Common myeloid progenitor, CD34-positive (primary cell): ENCODE measurements around the gene DYNLT4.
A peak's percentile ranks its signal among the peaks of the same experiment; 100 is the strongest.
"Not testable (repeated sequence)": the region's sequence is repeated elsewhere in the genome, so short reads cannot be mapped to it uniquely, and the experiment has no call there.

Experiments
- CTCF ChIA-PET: fragments of 350-600 bp; sonication (Branson Sonifier 250); formaldehyde crosslinking; loops from one replicate; lab custom pipeline; 2021; ENCODE audit warnings: antibody characterized with exemption; lab: Charles Lee
- POLR2A ChIA-PET: fragments of 350-600 bp; sonication (Branson Sonifier 250); formaldehyde crosslinking; loops from one replicate; lab custom pipeline; 2021; ENCODE audit warnings: antibody characterized with exemption; lab: Charles Lee
- DNase-seq, 3 donors: peaks; one replicate each; pipeline versions ENCODE4 v3.0.0 to v3.0.0-alpha.2; 2013
- H3K27ac ChIP-seq, 2 experiments: 1 replicate in 1 of 2; 2 replicates in 1 of 2; pipeline ENCODE4 v1.7.0; 2013; ENCODE audit warnings: inconsistent platforms in 2 of 2, low read length in 2 of 2, mild to moderate bottlenecking in 2 of 2, low read depth in 1 of 2, moderate library complexity in 1 of 2; ENCODE audit not compliant: severe bottlenecking in 2 of 2, insufficient read depth in 1 of 2, poor library complexity in 1 of 2
- H3K27me3 ChIP-seq, 5 experiments: replicated peaks in 2 of 5; 1 replicate in 3 of 5; 2 replicates in 2 of 5; pipeline versions ENCODE4 v1.6.1 to v1.7.0; 2013; ENCODE audit warnings: low read length in 4 of 5, mild to moderate bottlenecking in 2 of 5, moderate library complexity in 2 of 5, inconsistent platforms in 1 of 5; ENCODE audit not compliant: insufficient read depth in 5 of 5, control insufficient read depth in 4 of 5
- H3K36me3 ChIP-seq, 4 experiments: 1 replicate in 2 of 4; 2 replicates in 2 of 4; pipeline versions ENCODE4 v1.6.1 to v1.7.0; 2013; ENCODE audit warnings: low read length in 3 of 4, control low read depth in 1 of 4, mild to moderate bottlenecking in 1 of 4; ENCODE audit not compliant: control insufficient read depth in 4 of 4, insufficient read depth in 4 of 4
- H3K4me1 ChIP-seq, 4 experiments: 1 replicate in 3 of 4; 2 replicates in 1 of 4; pipeline versions ENCODE4 v1.6.1 to v1.7.1; 2013; ENCODE audit warnings: low read length in 3 of 4, mild to moderate bottlenecking in 3 of 4, control low read depth in 1 of 4, inconsistent platforms in 1 of 4, moderate library complexity in 1 of 4; ENCODE audit not compliant: control insufficient read depth in 4 of 4, insufficient read depth in 4 of 4; ENCODE audit errors: control extremely low read depth in 1 of 4
- H3K4me3 ChIP-seq, 7 experiments: 1 replicate in 4 of 7; 2 replicates in 3 of 7; pipeline versions ENCODE4 v1.5.1 to v1.7.0; 2013; ENCODE audit warnings: mild to moderate bottlenecking in 7 of 7, low read length in 6 of 7, moderate library complexity in 6 of 7, inconsistent platforms in 2 of 7, low read depth in 2 of 7, control low read depth in 1 of 7; ENCODE audit not compliant: insufficient read depth in 4 of 7, control insufficient read depth in 1 of 7; ENCODE audit errors: extremely low read depth in 1 of 7
- H3K9me3 ChIP-seq, 5 experiments: 1 replicate in 4 of 5; 2 replicates in 1 of 5; pipeline versions ENCODE4 v1.6.1 to v1.7.1; 2013; ENCODE audit warnings: low read length in 4 of 5, mild to moderate bottlenecking in 2 of 5, inconsistent platforms in 1 of 5, low read depth in 1 of 5, moderate library complexity in 1 of 5; ENCODE audit not compliant: control insufficient read depth in 4 of 5, insufficient read depth in 2 of 5; ENCODE audit errors: control extremely low read depth in 1 of 5
- WGBS: methylation state at CpG from one replicate; pipeline ENCODE4 v1.1.5; 2013; ENCODE audit not compliant: insufficient coverage; 5-methylcytosine and 5-hydroxymethylcytosine counted together

DYNLT4 gene

DNA sequence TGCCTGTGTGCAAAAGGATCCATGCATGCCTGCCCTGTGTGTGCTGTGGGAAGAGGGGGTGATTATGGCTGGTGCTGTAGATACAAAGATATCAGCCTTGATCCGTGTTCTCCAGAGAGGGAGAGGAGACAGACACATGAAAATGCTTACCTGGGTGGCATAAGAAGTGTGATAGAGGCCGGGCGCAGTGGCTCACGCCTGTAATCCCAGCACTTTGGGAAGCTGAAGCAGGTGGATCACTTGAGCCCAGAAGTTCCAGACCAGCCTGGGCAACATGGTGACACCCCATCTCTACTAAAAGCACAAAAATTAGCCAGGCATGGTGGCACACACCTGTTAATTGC is 3.6 kb upstream of the DYNLT4 start:
- Histone ChIP-seq H3K27ac (peak overlapping the region in 1 of 2 experiments; percentile 97), H3K4me1 (peaks cover 11 to 85% (median 72%) of the 10 kb centered on the region in 4 experiments)
- not testable (repeated sequence) for DNase-seq, H3K36me3 ChIP-seq, H3K4me3 ChIP-seq, H3K27me3 ChIP-seq, H3K9me3 ChIP-seq
- POLR2A ChIA-PET: interaction anchor here (0.5 to 3.5 kb wide), 4 partner anchors 9 to 88 kb away, joined by 4 to 64 read pairs (median 7); partner anchors contain the start of gene PLK3
- CTCF ChIA-PET: interaction anchor here (1.1 to 7.8 kb wide), 2 partner anchors 22 to 90 kb away, joined by 3 to 43 read pairs; partner anchors contain the start of gene BEST4
- WGBS: 85% methylated on average over 4 of the region's 4 CpGs

DNA sequence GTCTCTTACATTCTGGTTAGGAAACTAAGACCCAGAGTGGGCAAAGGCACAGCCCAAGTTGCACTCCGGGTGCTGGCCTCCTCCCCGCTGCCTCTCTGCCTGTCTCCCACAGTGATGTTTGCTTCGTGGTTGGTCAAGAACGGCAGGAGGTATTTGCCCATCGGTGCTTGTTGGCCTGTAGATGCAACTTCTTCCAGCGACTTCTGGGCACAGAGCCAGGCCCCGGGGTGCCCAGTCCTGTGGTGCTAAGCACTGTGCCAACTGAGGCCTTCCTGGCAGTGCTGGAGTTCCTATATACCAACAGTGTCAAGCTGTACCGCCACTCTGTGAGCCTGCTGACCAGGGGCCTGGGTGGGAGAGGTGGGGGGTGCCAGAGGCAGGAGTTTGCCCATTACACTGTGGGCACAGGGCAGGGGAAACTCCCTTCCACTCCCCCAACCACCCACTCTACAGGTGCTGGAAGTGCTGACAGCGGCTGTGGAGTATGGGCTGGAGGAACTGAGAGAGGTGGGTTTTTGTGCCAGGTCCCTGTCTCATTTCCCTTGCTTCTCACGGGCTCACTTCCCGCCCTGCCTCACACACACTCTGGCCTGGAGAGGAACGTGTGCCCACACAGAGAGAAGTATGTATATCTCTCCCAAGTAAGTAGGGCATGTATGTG is 3.1 kb upstream of the DYNLT4 start:
- no peak overlapping the region for H3K4me3 ChIP-seq
- CTCF ChIA-PET: interaction anchor here (0.9 to 7.8 kb wide), 4 partner anchors 10 to 27 kb away, joined by 3 to 69 read pairs (median 30); partner anchors contain the start of genes BEST4 and PLK3
- WGBS: 34% methylated on average over 10 of the region's 12 CpGs

DNA sequence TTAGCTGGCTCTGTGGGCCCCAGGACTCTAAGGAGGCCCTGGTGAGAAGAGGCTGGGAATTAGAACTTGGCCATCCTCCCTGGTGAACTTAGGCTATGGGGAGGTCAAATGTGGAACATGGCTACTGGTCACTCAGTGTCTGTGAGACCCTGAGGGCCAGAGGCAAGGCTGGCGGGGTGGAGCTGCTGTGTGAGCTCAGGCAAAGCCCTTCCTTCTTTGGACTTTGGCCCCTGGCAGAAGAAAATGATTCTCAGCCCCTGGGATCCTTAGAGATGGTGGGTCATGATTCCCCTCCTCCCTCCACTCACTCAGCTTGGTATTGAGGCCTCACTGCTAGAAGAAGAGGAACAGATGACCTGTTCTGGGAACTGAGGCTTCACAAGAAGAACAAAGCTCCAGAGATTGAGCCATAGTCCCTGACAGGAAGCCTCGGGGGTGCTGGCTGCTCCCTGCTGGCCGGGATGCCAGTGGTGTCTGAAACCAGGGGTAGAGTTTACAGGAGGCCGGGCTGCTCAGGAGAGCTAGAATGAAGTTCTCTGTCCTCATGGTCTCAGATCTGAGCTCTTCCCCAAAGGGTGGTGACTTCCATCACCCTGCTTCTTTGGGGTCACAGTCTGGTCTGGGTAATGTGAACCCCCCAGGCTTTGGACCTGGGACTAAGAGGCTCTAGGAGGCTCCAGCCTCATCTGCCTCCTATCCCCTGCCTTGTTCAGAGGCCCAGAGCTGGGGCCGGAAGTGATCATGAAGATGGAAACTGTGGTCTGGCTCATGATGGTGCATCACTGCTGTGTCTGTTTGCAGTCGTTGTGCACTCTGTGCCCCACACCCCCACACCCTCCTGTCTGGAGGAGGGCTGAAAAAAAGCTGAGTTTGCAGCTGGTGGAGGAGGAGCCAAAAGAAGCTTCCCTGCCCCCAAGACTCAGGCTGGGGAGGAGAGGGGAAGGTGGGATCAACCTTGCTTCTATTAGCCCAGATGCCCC is 2.1 kb upstream of the DYNLT4 start:
- peak; percentile 63 to 91 (median 90) for DNase-seq

More for the DNA sequence above, 3.1 kb upstream of the DYNLT4 start:
- H3K27me3 ChIP-seq: no peaks in the 10 kb centered on the region
- H3K36me3 ChIP-seq: peaks cover 0 to 14% (median 8%) of the 10 kb centered on the region in 4 experiments
- peak overlapping the region in 1 of 2 experiments; percentile 97 for H3K27ac ChIP-seq
- POLR2A ChIA-PET: interaction anchor here (0.9 to 3.5 kb wide), 6 partner anchors 9 to 89 kb away, joined by 3 to 64 read pairs (median 22); partner anchors contain the start of genes PLK3 and RNU5D-1
- peaks cover 11 to 85% (median 73%) of the 10 kb centered on the region in 4 experiments for H3K4me1 ChIP-seq
- no peaks in the 10 kb centered on the region for H3K9me3 ChIP-seq
- peak in 2 of 3 donors; percentile 52 to 58 for DNase-seq

DNA sequence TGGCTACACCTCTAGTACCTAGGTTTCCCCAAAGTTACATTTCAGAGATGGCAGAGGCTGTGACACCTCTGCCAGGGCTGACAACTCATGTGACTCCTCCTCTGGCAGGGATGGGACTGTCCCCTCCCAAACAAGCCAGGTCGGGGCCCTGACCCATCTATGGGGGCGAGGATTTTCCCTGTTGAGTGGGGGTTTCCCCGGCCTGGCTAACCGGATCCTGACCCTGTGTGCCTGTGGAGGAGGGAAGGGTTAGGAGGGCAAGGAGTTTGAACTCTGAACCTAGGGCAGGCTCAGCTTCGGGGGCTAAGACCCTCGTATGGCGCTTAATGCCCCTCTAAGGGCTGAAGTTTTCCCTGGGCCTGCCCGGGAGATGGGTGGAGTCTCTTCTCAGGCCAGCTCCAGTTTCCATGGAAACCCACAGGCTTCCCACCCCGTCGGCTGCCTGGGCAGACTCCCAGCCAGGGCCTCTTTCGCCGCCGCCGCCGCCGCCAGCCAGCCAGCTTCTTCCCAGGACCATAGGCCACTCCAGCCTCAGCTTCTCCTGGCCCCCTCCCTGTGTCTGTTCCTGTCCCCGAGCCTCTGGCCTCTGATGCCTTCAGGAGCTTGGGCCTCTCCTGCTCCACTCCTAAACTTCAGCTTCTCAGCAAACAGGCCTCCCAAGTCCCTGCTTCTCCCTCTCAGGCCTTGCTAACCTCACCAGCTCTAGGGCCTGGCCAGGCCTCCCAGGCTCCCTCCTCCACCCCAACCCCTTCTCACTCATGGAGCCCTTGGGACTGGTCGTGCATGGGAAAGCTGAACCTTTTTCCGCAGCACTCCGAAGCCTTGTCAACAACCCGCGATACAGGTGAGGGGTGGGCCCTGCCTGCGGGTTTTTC is 1.1 kb upstream of the DYNLT4 start, which contains the start of gene BTBD19:
Gene BTBD19, plus strand, starts transcription at position 461 of the 875 bp plus-strand sequence. Its CDS starts 298 bp downstream, at position 759.
- WGBS: 34% methylated on average over 20 of the region's 23 CpGs
- Histone ChIP-seq H3K9me3 (no peaks in the 10 kb centered on the region), H3K27ac (peak within 1 kb of the TSS; percentile 92 to 97), H3K4me1 (peaks cover 11 to 68% (median 64%) of the 10 kb centered on the region in 4 experiments), H3K27me3 (no peaks in the 10 kb centered on the region), H3K36me3 (peaks cover 4 to 30% (median 24%) of the 10 kb centered on the region in 4 experiments), H3K4me3 (peak within 1 kb of the TSS in 4 of 7 experiments; percentile 33 to 54 (median 42))
- ChIA-PET POLR2A (interaction anchor here (0.6 to 3.5 kb wide), 9 partner anchors 8 to 87 kb away, joined by 3 to 64 read pairs (median 7); partner anchors contain the start of genes PLK3 and RNU5D-1), CTCF (interaction anchor here (1.0 to 7.8 kb wide), 12 partner anchors 9 to 87 kb away, joined by 3 to 69 read pairs (median 6); partner anchors contain the start of genes BEST4, PLK3 and RNU5D-1)
- peak in 1 of 3 donors; percentile 42 for DNase-seq

More for the DNA sequence above, 2.1 kb upstream of the DYNLT4 start:
- H3K4me1 ChIP-seq: peaks cover 11 to 77% (median 71%) of the 10 kb centered on the region in 4 experiments
- H3K36me3 ChIP-seq: peaks cover 0 to 21% (median 15%) of the 10 kb centered on the region in 4 experiments
- H3K27me3 ChIP-seq: no peaks in the 10 kb centered on the region
- peak overlapping the region; percentile 92 to 97 for H3K27ac ChIP-seq
- H3K4me3 ChIP-seq: peak overlapping the region in 4 of 7 experiments; percentile 32 to 54 (median 42)
- WGBS: 23% methylated on average over 4 of the region's 6 CpGs
- no peaks in the 10 kb centered on the region for H3K9me3 ChIP-seq
- ChIA-PET CTCF (interaction anchor here (0.9 to 7.8 kb wide), 12 partner anchors 9 to 88 kb away, joined by 3 to 69 read pairs (median 6); partner anchors contain the start of genes BEST4, PLK3 and RNU5D-1), POLR2A (interaction anchor here (0.5 to 3.5 kb wide), 8 partner anchors 9 to 88 kb away, joined by 3 to 64 read pairs (median 10); partner anchors contain the start of genes PLK3 and RNU5D-1)

DNA sequence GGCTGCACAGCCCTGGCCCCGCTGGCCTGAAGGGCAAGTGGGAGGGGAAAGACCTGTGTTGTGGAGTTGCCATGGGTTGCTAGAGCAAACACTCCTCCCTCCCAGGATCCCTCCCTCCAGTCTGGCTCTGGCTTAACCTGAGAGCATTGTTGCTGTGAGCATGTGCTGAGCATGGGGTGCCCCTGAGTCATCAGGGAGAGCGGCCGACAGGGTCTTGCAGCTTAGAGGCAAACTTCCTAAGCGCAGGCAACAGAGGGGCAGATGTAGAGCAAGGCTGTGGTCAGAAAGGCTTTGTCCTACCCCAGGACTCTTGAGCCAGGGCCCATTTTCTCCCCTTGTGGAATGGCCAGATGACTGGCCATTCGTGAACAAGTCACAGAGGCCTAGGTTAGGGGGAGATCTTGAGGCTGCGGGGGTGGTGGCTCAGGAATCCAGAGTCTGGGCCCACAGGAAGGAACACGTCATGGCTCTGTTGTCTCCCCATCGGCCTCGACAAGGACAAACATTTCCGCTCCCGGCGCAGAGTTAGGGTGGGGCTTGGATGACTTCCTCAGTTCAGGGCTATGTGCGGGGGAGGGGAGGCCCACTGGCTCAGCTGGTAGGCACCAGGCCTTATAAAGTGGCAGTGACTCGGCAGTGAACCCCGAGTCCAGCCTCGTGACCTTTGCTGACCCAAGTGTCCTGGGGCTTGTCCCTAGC is 362 bp upstream of the DYNLT4 start:
- peak overlapping the region; percentile 92 to 97 for H3K27ac ChIP-seq

More for the DNA sequence above, 362 bp upstream of the DYNLT4 start:
- Histone ChIP-seq H3K36me3 (peaks cover 4 to 38% (median 30%) of the 10 kb centered on the region in 4 experiments), H3K4me3 (peak overlapping the region in 2 of 7 experiments; percentile 34 to 48), H3K4me1 (peaks cover 11 to 65% (median 61%) of the 10 kb centered on the region in 4 experiments), H3K9me3 (no peaks in the 10 kb centered on the region), H3K27me3 (no peaks in the 10 kb centered on the region)
- WGBS: 5% methylated on average over 9 of the region's 16 CpGs
- ChIA-PET CTCF (interaction anchor here (1.1 to 7.8 kb wide), 8 partner anchors 8 to 86 kb away, joined by 3 to 69 read pairs (median 8); partner anchors contain the start of genes BEST4, PLK3 and RNU5D-1), POLR2A (interaction anchor here (1.0 to 3.5 kb wide), 7 partner anchors 8 to 86 kb away, joined by 4 to 64 read pairs (median 12); partner anchors contain the start of genes PLK3 and RNU5D-1)
- DNase-seq: peak; percentile 92 to 95 (median 95)
